Measurements from ENCODE around the gene DCLRE1A.

DCLRE1A gene

GRCh38 chr10:113849946-113850345 lies 3.9 kb downstream of the DCLRE1A start:
- no peak overlapping the region for H3K4me3 ChIP-seq (replicated peaks; ENCODE audit: insufficient read depth, low read length)
- no peak for DNase-seq (ENCODE audit: low read depth in 1 of 2, low spot score in 1 of 2)
- no peak for TF ChIP-seq SPI1 (IDR thresholded peaks at IDR 0.05; ENCODE audit: borderline replicate concordance, low read depth)
- no peak for TF ChIP-seq REST (IDR thresholded peaks at IDR 0.05; ENCODE audit: insufficient replicate concordance, low read depth)
- TF ChIP-seq CTCF (IDR thresholded peaks at IDR 0.05; ENCODE audit: insufficient read depth, low read length) = no peak
- no peak for TF ChIP-seq POLR2AphosphoS5 (IDR thresholded peaks at IDR 0.05; ENCODE audit: low read depth)
- no peak for TF ChIP-seq GABPA (IDR thresholded peaks at IDR 0.05; ENCODE audit: low read depth)
- no peak overlapping the region for H3K27ac ChIP-seq (replicated peaks)
- no peaks in the 10 kb centered on the region for H3K27me3 ChIP-seq (ENCODE audit: insufficient read depth, poor library complexity, severe bottlenecking)

- Histone ChIP-seq H3K27me3 (ENCODE audit: insufficient read depth, poor library complexity, severe bottlenecking) (no peaks in the 10 kb centered on the region), H3K4me3 (replicated peaks; ENCODE audit: insufficient read depth, low read length) (no peak overlapping the region), H3K27ac (replicated peaks) (no peak overlapping the region)
- DNase-seq (ENCODE audit: low read depth in 1 of 2, low spot score in 1 of 2) = no peak
- TF ChIP-seq CTCF (IDR thresholded peaks at IDR 0.05; ENCODE audit: insufficient read depth, low read length) (no peak), GABPA (IDR thresholded peaks at IDR 0.05; ENCODE audit: low read depth) (no peak), POLR2AphosphoS5 (IDR thresholded peaks at IDR 0.05; ENCODE audit: low read depth) (no peak), REST (IDR thresholded peaks at IDR 0.05; ENCODE audit: insufficient replicate concordance, low read depth) (no peak), SPI1 (IDR thresholded peaks at IDR 0.05; ENCODE audit: borderline replicate concordance, low read depth) (no peak)
These were observed 4.6 kb downstream of the DCLRE1A start for GRCh38 chr10:113849140-113849803.

GRCh38 chr10:113846036-113846435 lies 7.8 kb downstream of the DCLRE1A start:
- TF ChIP-seq GABPA (IDR thresholded peaks at IDR 0.05; ENCODE audit: low read depth) (no peak), REST (IDR thresholded peaks at IDR 0.05; ENCODE audit: insufficient replicate concordance, low read depth) (no peak), POLR2AphosphoS5 (IDR thresholded peaks at IDR 0.05; ENCODE audit: low read depth) (no peak), CTCF (IDR thresholded peaks at IDR 0.05; ENCODE audit: insufficient read depth, low read length) (no peak), SPI1 (IDR thresholded peaks at IDR 0.05; ENCODE audit: borderline replicate concordance, low read depth) (no peak)
- Histone ChIP-seq H3K4me3 (replicated peaks; ENCODE audit: insufficient read depth, low read length) (no peak overlapping the region), H3K27me3 (ENCODE audit: insufficient read depth, poor library complexity, severe bottlenecking) (no peaks in the 10 kb centered on the region), H3K27ac (replicated peaks) (no peak overlapping the region)
- no peak for DNase-seq (ENCODE audit: low read depth in 1 of 2, low spot score in 1 of 2)
